K562 (cell line): ENCODE measurements around the gene GMEB2. TPM values are rescaled to one million over a fixed set of nuclear protein-coding genes. Genes with fewer than 3 reads are reported as not detected.

Experiments used
- ARID1B ChIP-seq: fragments of 450-650 bp; IDR thresholded peaks from 2 replicates; pipeline ENCODE4 v1.6.1; 2016; ENCODE audit warnings: antibody characterized with exemption, mild to moderate bottlenecking, inconsistent platforms
- CREB3 ChIP-seq: fragments of 450-650 bp; conservative IDR thresholded peaks from 2 replicates; pipeline ENCODE4 v1.6.1; 2016; ENCODE audit warnings: missing genetic modification characterization, low read depth, mild to moderate bottlenecking, missing compliant biosample characterization, moderate library complexity
- ETS2 ChIP-seq: IDR thresholded peaks from 2 replicates; pipeline ENCODE4 v1.6.1; 2016; ENCODE audit warnings: borderline replicate concordance, missing genetic modification characterization, mild to moderate bottlenecking, moderate library complexity, missing compliant biosample characterization; ENCODE audit not compliant: poor library complexity, severe bottlenecking
- GTF2F1 ChIP-seq: IDR thresholded peaks from 2 replicates; pipeline ENCODE4 v1.6.1; 2011; ENCODE audit warnings: low read depth, low read length, improper control_type of control experiment
- HDAC6 ChIP-seq: IDR thresholded peaks from 2 replicates; pipeline ENCODE4 v1.6.1; 2012; ENCODE audit warnings: low read depth, mild to moderate bottlenecking, control low read depth, inconsistent platforms, low read length, moderate library complexity
- KDM1A ChIP-seq, 2 experiments: fragments of 450-650 bp; IDR thresholded peaks; 2 replicates each; pipeline ENCODE4 v1.6.1; 2016; ENCODE audit warnings: mild to moderate bottlenecking in 2 of 2
- MITF ChIP-seq: IDR thresholded peaks from 2 replicates; pipeline ENCODE4 v1.6.1; 2014; ENCODE audit warnings: antibody characterized with exemption
- SAP30 ChIP-seq: fragments of 200-600 bp; sonication (generic); IDR thresholded peaks from 2 replicates; pipeline ENCODE4 v1.6.1; 2012; ENCODE audit warnings: borderline replicate concordance, low read depth, mild to moderate bottlenecking, moderate library complexity, low read length, control low read depth, inconsistent platforms; ENCODE audit not compliant: insufficient read depth, poor library complexity, severe bottlenecking
- SRSF9 ChIP-seq: fragments of 200-400 bp; formaldehyde crosslinking; IDR thresholded peaks from 2 replicates; pipeline ENCODE4 v1.6.1; 2017; ENCODE audit warnings: low read depth, low read length, borderline replicate concordance
- TAL1 ChIP-seq: fragments of 450-650 bp; IDR thresholded peaks from 2 replicates; pipeline ENCODE4 v1.6.1; 2016; ENCODE audit warnings: mild to moderate bottlenecking
- ZNF140 ChIP-seq: fragments of 250-450 bp; sonication (Bioruptor Pico); IDR thresholded peaks from 2 replicates; pipeline ENCODE4 v1.8.0; 2021; ENCODE audit warnings: moderate library complexity, mild to moderate bottlenecking, inconsistent platforms
- ZNF184 ChIP-seq: sonication (generic); formaldehyde crosslinking; IDR thresholded peaks from 2 replicates; pipeline ENCODE4 v1.5.0; 2020; ENCODE audit warnings: missing genetic modification reagents
- ZNF699 ChIP-seq: fragments of 250-450 bp; sonication (Bioruptor Pico); IDR thresholded peaks from 2 replicates; pipeline ENCODE4 v1.8.0; 2021; ENCODE audit warnings: mild to moderate bottlenecking, moderate library complexity; ENCODE audit not compliant: insufficient replicate concordance
- ZSCAN32 ChIP-seq: fragments of 450-650 bp; formaldehyde crosslinking; IDR thresholded peaks from 2 replicates; pipeline ENCODE4 v1.4.0; 2020; ENCODE audit warnings: mild to moderate bottlenecking, moderate library complexity
- polyA plus RNA-seq, 8 experiments: library from polyadenylated mRNA; depleted of rRNA in 4 of 8; stranded (reverse) in 5 of 8; unstranded in 3 of 8; fragments of >200 nt; fragmentation: Nextera tagmentation in 2 of 8; fragmentation: Illumina TruSeq in 1 of 8; extraction: Ambion mirVana in 2 of 8; extraction: Trizol in 1 of 8; gene quantifications; 2 replicates each; pipeline versions ENCODE4 v1.2.1 to v1.2.3, GENCODE V29; 2011 to 2014; ENCODE audit warnings: inconsistent platforms in 1 of 8, missing spikeins in 1 of 8
- total RNA-seq, 7 experiments: library from RNA; depleted of rRNA in 6 of 7; stranded (reverse); fragments of >200 nt in 6 of 7; fragmentation: Illumina TruSeq in 2 of 7; extraction: Trizol in 2 of 7; gene quantifications; 2 replicates each; pipeline versions ENCODE4 v1.2.1 to v1.2.3, GENCODE V29; 2011 to 2021; ENCODE audit warnings: low replicate concordance in 1 of 7
- TF ChIP-seq, protein P1 (sequence below): fragments of 450-650 bp; IDR thresholded peaks from 2 replicates; pipeline ENCODE4 v1.6.1; 2016; ENCODE audit warnings: mild to moderate bottlenecking, moderate library complexity

Gene GMEB2
- total and polyA plus RNA-seq, 9 of the 15 experiments (the other 6 are each of a cell fraction or from before 2014, with no cell fraction given): 0.03 to 13.9 (median 6.3) TPM

DNA sequence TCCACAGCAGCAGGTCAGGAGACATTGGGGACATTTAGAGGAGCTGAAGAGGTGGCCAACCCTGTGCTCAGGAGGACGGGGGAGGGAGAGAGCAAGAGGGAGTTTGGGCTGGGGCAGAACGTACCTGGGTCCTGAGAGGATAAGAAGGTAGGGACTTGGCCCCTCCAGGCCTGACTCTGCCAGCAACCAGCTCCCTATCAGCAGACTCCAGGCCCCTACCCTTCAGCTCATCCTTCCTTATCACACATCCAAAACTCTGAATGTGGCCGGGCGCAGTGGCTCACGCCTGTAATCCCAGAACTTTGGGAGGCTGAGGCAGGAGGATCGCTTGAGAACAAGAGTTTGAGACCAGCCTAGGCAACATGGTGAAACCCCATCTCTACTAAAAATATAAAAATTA, 21.3 kb upstream of the GMEB2 start (continued):
- no peak for TF ChIP-seq ZNF699 (CRISPR knock-in tag)
- peak; percentile 26 to 55; a peak in 2 of 4 replicates for TF ChIP-seq KDM1A (IDR thresholded peaks at IDR 0.05)
- TF ChIP-seq TAL1: peak; percentile 56; the same call in 1 of the 2 replicates
- no peak for TF ChIP-seq CREB3 (tag)
- TF ChIP-seq, protein P1, sequence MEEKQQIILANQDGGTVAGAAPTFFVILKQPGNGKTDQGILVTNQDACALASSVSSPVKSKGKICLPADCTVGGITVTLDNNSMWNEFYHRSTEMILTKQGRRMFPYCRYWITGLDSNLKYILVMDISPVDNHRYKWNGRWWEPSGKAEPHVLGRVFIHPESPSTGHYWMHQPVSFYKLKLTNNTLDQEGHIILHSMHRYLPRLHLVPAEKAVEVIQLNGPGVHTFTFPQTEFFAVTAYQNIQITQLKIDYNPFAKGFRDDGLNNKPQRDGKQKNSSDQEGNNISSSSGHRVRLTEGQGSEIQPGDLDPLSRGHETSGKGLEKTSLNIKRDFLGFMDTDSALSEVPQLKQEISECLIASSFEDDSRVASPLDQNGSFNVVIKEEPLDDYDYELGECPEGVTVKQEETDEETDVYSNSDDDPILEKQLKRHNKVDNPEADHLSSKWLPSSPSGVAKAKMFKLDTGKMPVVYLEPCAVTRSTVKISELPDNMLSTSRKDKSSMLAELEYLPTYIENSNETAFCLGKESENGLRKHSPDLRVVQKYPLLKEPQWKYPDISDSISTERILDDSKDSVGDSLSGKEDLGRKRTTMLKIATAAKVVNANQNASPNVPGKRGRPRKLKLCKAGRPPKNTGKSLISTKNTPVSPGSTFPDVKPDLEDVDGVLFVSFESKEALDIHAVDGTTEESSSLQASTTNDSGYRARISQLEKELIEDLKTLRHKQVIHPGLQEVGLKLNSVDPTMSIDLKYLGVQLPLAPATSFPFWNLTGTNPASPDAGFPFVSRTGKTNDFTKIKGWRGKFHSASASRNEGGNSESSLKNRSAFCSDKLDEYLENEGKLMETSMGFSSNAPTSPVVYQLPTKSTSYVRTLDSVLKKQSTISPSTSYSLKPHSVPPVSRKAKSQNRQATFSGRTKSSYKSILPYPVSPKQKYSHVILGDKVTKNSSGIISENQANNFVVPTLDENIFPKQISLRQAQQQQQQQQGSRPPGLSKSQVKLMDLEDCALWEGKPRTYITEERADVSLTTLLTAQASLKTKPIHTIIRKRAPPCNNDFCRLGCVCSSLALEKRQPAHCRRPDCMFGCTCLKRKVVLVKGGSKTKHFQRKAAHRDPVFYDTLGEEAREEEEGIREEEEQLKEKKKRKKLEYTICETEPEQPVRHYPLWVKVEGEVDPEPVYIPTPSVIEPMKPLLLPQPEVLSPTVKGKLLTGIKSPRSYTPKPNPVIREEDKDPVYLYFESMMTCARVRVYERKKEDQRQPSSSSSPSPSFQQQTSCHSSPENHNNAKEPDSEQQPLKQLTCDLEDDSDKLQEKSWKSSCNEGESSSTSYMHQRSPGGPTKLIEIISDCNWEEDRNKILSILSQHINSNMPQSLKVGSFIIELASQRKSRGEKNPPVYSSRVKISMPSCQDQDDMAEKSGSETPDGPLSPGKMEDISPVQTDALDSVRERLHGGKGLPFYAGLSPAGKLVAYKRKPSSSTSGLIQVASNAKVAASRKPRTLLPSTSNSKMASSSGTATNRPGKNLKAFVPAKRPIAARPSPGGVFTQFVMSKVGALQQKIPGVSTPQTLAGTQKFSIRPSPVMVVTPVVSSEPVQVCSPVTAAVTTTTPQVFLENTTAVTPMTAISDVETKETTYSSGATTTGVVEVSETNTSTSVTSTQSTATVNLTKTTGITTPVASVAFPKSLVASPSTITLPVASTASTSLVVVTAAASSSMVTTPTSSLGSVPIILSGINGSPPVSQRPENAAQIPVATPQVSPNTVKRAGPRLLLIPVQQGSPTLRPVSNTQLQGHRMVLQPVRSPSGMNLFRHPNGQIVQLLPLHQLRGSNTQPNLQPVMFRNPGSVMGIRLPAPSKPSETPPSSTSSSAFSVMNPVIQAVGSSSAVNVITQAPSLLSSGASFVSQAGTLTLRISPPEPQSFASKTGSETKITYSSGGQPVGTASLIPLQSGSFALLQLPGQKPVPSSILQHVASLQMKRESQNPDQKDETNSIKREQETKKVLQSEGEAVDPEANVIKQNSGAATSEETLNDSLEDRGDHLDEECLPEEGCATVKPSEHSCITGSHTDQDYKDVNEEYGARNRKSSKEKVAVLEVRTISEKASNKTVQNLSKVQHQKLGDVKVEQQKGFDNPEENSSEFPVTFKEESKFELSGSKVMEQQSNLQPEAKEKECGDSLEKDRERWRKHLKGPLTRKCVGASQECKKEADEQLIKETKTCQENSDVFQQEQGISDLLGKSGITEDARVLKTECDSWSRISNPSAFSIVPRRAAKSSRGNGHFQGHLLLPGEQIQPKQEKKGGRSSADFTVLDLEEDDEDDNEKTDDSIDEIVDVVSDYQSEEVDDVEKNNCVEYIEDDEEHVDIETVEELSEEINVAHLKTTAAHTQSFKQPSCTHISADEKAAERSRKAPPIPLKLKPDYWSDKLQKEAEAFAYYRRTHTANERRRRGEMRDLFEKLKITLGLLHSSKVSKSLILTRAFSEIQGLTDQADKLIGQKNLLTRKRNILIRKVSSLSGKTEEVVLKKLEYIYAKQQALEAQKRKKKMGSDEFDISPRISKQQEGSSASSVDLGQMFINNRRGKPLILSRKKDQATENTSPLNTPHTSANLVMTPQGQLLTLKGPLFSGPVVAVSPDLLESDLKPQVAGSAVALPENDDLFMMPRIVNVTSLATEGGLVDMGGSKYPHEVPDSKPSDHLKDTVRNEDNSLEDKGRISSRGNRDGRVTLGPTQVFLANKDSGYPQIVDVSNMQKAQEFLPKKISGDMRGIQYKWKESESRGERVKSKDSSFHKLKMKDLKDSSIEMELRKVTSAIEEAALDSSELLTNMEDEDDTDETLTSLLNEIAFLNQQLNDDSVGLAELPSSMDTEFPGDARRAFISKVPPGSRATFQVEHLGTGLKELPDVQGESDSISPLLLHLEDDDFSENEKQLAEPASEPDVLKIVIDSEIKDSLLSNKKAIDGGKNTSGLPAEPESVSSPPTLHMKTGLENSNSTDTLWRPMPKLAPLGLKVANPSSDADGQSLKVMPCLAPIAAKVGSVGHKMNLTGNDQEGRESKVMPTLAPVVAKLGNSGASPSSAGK: no peak
- TF ChIP-seq ZSCAN32 (CRISPR knock-in tag): no peak
- TF ChIP-seq GTF2F1: no peak
- no peak for TF ChIP-seq ETS2
- TF ChIP-seq MITF: no peak
- no peak for TF ChIP-seq ZNF140 (CRISPR knock-in tag)
- TF ChIP-seq ZNF184: no peak
- no peak for TF ChIP-seq SRSF9
- TF ChIP-seq HDAC6: no peak
- TF ChIP-seq SAP30: no peak
- peak; percentile 67 for TF ChIP-seq ARID1B
